Amniotic stem cell (primary cell): ENCODE results near the gene NXPH1.

Source experiments
- DNase-seq: peaks from one replicate; lab custom pipeline; 2025; lab: John Stamatoyannopoulos, UW

Gene NXPH1

DNA sequence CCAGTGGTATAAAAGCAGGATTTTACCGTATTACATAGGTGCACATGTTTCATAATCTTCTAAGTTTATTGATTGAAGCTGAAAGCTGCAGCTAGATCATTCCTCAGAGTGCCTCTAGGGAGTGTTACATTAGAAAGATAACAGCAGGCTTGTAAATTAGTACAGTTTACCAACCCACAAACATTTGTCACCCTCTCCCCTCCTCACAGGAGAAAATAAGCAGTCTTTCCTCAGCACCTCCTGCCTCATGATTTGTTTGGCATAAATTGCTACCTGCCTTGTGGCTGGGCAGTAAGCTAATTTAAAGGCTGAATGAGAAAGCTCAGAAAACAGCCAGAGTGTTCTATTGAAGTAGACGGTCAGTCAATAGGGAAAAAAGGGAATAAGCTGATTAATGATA, 74.2 kb downstream of the NXPH1 start:
- no peak for DNase-seq

DNA sequence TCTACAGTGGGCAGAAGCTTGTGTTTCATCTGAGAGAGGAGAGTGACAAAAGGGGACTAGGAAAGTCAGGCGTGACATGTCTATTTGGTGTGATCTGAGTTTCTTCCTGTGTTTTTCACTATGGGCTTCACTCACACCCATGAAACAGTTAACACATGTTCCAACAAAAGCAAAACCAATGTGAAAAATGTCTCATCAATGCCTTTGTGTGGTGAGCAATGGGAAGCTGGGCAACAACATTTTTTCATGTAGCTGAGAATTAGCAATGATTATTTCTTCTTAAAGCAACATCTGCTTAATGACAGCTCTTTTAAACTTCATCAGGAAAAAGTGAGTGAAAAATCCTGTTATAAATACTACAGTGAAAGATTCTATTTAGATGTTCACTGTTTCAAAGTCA, 76.2 kb downstream of the NXPH1 start:
- DNase-seq, result no peak

DNA sequence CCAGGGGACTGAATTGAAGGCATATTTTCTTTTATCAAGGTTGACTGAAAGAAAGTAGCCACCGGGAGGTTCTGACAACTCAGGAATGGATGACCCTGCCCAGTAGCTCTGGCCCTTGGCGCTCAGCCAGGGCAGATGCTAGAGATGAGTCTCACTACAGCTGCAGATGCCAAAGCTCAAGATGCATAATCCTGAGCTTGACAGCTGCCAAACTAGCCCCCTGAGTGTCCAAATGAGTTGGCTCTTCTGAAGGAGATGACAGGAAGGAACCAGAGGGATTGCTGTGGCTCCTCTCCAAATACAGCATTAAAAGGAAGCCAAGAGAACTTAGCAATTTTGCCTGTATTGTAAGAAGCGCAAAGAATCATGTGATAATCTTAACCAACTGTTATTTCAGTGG, 78.4 kb downstream of the NXPH1 start:
- no peak for DNase-seq

DNA sequence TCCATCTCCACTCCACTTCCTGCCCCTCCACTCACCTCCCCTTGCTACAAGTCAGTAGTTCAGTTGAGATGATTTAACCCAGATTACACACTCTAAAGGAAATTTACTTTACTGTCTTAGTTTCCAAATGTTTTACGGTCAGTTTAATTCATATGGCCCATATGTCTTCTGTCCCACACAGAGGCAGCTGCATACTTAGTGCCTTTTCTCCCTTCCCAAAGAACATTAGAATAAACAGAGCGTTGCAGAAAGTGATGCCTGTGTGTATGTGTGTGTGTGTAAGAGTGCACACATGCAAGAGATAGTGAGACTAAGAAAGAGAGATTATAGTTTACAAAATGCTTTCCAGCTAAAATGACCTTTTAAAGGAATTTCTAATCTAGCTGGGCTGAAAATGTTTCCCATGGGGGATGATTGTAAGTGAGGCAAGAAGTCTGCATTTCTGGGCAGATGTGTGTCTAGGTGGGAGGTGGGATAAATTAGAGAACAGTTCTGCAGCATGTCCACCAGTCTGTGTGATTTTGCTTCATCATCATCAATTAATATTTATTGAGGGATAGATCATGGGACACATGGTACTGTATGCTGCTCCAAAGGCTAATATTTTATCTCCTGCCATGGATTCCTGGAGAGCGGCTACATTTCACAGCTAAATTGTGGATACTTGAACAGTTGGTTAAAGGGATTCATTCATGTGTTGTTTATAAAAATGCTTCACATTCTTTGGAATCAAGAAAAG, 81.5 kb downstream of the NXPH1 start:
- DNase-seq, result no peak

DNA sequence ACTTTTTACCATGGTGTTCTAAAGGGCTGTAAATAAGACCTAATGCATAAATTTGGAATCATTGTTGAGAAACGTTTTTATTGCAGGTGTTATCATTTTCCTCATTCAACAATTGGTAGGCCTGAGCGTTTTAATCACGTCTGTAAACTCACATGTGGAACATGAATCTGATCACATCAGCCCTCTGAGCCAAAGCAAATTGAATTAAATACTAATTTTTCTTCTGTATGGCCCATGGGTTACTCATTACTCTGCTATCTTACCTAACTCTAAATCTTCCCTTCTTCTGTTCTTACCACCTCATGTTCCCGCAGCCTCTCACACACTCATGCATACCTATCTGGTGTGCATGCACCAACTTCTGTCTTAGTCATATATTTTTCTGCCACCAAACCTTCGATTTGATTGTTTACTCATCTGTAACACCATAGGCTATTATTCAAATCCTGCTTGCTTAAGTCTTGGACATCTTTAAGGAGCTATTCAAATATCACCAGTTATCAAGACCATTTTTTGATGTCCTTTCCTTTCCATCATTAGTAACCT, 82.3 kb downstream of the NXPH1 start:
- DNase-seq, result no peak

DNA sequence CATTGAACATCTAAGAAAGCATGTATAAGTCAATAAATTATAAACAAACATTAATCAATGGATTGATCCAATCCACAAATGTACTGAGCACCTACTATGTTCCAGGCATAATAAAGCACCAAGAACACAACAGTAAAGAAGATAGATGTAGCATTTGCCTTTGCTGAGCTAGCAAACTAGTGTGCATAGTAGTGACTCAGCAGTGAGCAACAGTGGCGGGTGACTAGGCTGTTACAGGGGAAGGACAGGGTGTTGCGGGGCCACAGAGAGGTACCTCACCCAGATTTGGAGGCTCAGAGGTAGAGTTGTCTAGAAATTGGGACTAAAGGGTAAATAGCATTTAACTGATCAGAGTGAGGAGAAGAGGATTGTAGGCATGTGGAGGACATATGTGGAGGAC, 83.6 kb downstream of the NXPH1 start:
- DNase-seq, result no peak

DNA sequence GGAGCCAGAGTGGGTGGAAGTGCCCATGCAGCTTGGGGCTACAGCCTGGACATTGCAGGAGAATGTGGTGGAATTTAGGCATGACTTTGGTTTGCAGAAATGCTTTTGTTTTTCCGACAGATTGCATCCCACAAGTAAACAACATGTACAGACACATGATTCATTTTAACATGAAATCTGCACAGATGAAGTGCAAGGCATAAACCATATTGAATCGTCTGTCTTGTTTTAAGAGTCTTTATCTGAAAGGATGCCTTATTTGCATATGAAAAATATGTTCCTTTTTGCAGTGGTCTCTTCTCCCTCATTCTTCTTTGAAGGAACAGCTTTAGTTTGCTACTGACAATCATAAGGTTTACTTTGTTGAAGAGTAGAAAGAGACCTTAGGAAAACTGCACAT, 94.9 kb downstream of the NXPH1 start:
- no peak for DNase-seq

DNA sequence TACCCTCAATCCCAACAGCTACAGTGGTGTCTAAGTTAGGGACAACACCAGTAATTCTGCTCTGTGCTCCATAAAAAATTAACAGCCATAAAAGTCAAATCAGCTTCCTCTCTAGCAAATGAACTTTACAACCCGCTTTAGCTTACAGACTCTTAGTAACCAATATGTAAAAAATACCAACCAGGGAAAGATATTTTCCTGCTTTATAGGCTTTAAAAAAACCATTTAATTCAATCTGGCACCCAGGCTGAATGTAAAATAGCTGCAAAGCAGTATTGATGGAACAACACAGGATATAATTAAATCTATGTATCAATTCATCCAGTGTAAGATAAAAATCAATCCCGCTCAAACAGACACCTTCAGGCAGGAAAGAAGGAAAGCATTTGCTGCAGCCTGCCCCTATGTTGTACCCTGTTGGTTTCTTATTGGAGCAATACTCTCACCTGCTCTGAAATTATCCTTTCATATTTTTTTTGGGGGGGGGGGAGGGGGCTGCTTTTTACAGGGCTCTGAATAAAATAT, 98.6 kb downstream of the NXPH1 start:
- no peak for DNase-seq

DNA sequence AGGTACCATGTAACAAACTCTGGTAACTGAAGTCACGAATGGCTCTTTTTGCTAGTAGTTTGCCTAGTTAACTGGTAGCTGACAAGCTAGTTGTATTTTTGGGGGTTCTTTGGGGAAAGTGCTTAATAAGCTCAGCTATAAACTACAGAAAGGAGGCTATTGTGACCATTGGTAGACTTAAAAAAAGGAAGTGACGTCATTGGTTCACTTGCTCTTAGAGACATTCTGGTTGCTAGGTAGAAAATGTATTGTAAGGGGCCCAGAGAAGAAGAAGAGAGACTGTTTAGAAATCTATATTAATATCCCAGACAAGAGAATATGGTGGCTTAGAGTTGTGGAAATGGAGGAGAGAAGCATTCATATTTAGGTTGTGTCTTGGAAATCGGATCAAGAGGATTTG, 103.0 kb downstream of the NXPH1 start:
- no peak for DNase-seq

DNA sequence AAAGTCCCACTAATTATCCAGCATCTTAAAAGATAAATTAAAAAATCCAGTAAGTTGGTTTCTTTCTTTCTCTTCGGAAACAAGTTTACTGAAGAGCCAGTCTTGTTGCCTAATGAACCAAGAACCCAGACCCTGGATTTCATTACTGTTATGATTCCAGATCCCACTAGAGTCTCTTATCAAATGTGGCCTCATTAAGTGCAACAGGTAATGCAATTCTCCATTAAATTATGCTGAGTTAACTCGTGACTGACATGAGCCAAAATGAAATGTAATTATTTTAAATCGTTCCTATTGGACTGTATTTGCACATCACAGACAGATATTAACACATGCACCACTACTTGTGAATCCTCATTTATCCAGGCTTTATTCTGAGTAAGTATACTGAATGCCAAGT, 115.6 kb downstream of the NXPH1 start:
- no peak for DNase-seq

DNA sequence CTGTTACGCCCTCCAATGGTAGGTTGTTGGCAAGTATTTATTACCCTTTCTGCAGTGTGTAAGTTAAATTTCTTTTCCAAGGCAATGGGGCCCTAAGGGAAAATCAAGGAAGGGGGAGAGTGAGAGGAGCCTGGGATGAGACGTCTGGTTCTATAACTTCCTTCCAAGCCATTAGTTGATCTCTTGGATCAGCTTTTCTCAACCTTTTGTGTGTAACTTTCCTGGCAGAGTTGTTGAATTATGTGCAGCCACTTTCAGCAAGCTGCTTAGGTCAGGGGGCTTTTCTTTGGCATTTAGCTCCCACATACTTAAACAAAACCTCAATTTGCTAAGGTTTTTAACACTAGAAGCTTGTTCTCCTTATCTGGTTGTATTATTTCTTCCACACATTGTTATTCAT, 127.1 kb downstream of the NXPH1 start:
- DNase-seq, result no peak

DNA sequence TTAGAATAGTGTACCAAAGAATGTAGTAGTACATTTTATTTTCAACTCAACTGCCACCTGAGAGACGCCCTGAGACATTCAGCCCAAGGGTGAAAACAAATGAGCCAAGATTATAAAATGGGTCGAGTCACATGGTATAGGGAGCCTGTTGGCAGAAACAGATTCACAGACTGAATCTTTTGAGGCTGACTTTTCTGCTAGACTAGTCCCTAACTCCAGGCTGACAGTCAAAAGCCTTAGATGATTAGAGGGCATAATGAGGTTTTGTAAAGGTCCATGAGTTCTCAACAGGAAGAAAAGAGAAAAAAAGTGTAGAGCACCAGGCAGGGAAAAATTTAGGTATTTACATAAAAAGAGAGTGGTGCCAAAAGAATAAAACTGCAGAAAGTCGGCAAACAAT, 128.0 kb downstream of the NXPH1 start:
- no peak for DNase-seq

DNA sequence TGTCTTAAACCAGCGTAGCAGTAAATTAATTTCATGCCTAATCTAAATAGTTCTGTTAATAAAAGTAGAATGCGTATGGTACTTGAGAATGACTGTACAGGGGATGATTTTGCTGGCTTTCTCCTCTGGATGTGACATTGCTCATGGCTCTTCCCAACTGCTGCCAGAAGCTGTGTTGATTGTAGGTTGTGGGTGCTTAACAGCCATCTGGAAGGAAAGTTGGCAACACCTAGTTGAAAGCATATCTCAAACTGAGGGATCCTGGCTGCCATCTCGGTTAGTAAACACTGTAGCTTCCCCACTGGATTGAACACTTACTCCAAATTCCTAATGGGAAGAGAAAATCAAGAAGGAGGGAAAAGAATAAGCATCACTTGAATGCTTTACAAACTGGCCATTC, 130.9 kb downstream of the NXPH1 start:
- DNase-seq, result no peak

DNA sequence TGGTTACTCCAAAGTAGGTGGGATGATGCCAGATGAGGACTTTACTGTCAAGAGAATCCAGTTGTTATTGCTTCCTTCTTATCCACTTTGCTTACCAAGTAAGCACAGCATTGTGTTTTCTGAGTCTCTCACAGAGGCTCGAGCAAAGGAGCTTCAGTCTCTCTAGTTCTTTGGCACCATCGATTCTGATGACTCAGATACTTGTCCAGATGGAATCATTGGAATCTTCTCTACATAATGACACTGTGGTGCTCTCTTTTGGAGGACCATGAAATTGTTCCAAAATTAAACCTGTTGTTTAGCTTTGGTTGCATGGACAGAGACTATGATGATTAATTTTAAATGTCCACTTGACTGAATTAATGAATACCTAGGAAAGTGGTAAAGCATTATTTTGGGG, 132.6 kb downstream of the NXPH1 start:
- no peak for DNase-seq

DNA sequence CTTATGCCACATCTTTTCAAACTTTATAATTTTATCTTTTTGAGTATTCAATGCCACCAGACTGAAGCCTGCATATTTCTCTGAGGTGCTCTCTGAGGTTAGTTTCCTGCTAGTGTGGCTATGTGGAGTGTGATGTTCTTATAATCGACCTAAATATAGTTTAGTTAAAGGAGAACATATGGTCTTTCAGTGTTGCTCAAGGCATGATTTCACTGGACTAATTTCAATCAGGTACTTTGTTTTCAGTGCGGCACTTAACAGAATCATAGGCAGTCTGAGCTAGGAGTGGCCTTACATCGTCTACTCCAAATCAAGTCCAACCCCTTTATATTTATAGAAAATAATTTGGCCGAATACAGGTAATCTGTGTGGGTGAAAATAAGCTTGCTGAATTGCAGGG, 134.2 kb downstream of the NXPH1 start:
- no peak for DNase-seq

DNA sequence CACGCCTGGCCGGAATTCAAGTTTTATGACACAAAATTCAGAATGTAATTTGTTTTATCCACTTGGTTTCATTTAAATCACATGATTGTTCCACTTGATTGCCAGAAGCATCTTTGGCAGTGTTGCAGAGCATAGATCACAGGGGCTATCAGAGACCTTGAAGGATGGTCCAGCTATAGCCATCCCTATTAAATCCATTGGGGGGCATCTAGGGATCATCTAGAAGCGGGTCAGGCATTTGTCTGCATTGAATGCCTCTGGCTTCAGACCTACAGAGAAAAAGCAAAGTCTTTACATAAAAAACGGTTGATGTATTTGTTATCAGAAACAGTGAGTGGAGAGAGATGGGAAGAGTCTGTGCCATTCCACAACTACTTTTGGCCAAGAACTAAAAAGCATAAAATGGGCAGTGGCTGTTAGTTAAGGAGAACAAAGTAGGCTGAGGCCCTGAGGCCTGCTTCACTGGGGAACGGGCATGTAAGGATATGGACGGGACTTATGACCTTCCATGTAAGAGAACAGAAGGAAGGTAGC, 146.3 kb downstream of the NXPH1 start:
- DNase-seq, result no peak

DNA sequence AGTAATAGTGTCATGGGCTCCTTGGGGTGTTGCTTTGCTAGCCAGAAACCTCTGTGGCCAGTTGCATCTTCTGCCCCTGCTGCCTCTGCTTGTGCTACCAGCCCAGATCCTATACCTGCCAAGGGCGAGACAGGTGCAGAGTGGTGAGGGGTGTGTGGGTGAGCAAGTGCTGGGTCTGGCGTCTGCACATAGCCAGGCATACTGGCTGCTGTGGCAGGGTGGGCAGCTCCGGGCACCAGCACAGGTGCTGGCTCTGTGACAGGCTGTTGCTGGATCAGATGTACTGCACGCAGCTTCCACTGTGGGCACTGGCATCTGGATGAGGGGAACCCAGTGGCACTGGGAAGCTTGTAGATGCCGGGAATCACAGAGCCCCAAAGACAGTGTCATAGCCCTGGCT, 148.4 kb downstream of the NXPH1 start:
- no peak for DNase-seq

DNA sequence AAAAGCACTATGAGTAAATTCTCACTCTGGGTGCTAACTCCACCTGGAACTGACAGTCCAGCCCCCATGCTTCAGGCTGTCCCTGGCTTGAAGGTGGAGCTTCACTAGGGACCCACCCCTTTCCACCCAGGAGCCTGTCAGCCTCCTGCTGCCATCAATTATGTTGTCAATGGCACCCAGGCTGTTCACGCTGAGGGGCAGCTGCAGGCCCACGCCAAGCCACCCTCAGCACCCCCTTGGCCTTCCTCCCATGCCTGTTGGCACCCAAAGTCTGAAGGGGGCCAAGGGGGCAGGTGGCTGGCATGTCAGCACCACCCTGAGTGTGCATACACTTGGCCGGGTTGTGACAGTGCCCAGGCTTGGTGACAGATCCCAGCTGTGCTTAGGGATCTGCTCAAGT, 149.3 kb downstream of the NXPH1 start:
- DNase-seq, result no peak

DNA sequence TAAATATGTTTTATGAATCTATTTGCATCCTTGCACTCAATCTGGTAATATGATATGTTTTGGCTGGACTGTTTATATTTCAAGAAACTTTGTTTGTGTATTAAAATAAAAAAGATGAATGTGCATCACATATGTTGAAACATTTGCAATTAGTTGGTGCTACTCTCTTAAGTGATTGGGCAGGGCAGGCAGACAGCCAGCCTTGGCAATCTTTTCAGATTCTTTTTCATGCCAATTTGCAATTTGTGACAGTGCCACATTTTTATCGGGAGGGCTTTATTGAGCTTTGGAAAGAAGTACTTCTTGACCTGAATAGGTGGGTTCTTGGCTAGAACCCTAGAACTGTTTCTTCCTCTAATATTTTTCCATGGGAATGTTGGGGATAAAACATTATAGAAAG, 152.2 kb downstream of the NXPH1 start:
- DNase-seq, result no peak

DNA sequence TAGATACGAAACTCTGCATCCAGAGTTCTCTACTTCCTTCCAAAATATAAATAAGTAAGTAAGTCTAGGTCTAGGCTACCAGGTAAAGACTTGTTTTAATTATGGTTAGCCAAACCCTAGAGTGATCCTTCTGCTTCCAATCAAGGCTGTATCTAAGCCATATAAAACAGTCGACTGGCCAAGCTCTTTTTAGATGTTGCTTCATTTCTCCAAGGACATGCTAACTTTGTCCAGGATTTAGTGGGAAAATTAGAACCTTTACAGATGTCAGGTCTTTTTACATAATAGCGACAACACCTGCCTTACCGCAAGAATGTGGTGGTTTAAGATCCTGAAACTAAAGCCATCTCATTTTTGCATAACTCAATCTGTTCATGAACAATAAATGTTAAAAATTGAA, 156.8 kb downstream of the NXPH1 start:
- DNase-seq, result no peak

DNA sequence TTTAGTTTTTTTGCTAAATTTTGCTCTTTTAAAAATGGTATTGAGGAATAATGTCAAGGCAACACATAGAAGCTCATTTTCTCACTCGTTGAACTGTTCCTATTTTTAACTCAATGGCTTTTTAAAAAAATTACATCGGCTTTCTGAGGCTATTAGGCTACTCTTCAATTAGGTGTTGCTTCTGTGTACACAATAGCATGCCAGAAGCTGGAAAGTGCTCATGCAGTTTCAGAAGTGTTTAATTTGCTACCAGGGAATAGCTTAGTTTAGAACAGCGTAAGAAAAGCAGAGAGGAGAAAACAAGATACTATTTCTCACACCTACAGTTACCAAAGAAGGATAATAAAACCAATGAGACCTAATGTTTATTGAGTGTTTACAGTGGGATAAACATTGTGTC, 157.4 kb downstream of the NXPH1 start:
- DNase-seq, result no peak

DNA sequence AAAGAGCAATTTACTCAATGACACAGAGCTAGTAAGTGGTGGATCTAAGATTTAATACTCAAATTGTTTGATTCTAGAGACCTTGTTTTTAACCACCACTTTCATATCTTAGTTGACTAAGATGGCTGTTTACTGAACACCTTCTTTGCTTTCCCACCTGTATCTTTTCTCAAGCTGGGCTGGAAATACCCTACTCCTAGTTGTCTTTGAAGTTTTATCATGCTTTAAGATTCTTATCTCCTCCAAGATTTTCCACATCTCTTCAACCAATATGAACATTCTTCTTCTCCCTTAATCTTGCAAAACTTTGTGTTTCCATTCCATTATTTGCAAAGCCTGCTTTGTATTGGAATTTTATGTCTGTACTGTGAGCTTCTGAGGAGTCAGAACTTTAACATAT, 157.9 kb downstream of the NXPH1 start:
- no peak for DNase-seq

DNA sequence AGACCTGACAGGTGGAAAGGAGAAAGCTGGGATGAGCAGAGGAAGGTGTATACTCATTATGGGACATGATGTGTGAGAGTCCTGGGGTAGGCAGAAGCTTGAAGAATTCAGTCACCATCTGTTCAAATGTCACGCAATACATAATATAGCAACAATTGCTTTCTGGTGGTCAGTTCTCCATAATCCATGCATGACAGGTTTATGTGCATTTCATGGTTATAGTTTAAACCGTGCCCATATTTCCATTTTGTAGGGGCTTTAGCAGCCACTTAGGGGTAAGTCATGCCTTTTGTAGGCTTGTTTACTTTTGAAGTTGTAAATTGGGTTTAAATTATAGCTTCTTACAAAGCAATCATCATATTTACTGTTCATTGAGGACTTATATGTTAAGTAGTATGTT, 158.8 kb downstream of the NXPH1 start:
- DNase-seq, result no peak

DNA sequence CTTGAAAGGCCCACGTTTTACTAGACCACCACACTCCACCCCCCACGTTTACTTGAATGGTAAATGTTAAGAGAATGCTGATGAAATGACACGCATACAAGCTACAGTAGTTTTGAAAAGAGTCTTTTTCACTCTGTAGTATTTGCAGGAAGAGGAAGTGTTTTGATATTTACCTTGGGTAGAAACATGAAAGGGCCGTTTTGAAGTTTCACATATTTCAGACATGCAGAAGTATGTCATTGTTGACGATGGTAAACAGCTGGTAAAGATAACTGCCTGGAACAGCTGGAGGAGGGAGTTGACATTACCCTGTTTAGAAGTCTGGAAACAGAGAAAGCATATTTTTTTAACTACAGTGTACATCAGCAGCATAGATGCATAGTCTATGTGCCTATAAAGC, 160.7 kb downstream of the NXPH1 start:
- DNase-seq, result no peak
